GM21528 (cell line): ENCODE data around the gene NSD2.
"Not testable (repeated sequence)": the region's sequence is repeated elsewhere in the genome, so short reads cannot be mapped to it uniquely, and the experiment has no call there.

ENCODE experiments used
- ATAC-seq: cut with Tn5 transposase; IDR thresholded peaks from one replicate; pipeline ENCODE4 v1.9.1; 2021; ENCODE audit warnings: mild to moderate bottlenecking, moderate library complexity; ENCODE audit not compliant: unreplicated experiment, low FRiP score

NSD2 gene

DNA sequence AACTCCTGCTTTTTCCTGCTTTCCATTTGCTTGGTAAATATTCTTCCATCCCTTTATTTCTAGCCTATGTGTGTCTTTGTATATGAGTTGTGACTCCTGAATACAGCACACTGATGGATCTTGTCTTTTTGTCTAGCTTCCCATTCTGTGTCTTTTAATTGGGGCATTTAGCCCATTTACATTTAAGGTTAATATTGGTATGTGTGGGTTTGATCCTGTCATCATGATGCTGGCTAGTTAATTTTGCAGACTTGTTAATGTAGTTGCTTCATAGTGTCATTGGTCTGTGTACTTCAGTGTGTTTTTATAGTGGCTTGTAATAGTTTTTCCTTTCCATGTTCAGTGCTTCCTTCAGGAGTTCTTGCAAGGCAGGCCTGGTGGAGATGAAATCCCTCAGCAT is 160.0 kb downstream of the NSD2 start:
- ATAC-seq: not testable (repeated sequence)
